Astrocyte of the spinal cord (primary cell): Measurements from ENCODE around the gene PBLD.

Source experiments
- DNase-seq: peaks from one replicate; pipeline ENCODE4 v3.0.0; 2011; ENCODE audit warnings: low read depth, low spot score
- H3K4me3 ChIP-seq: 2 replicates; pipeline ENCODE4 v1.5.1; 2011; ENCODE audit warnings: low read depth, mild to moderate bottlenecking, low read length, moderate library complexity
- CTCF ChIP-seq: IDR thresholded peaks from 2 replicates; pipeline ENCODE4 v1.5.1; 2012; ENCODE audit warnings: low read depth, mild to moderate bottlenecking, low read length, inconsistent platforms
- in situ Hi-C: cut with HindIII; loops from 2 replicates; pipeline ENCODE4 v1.10.0; 2017; ENCODE audit warnings: low sequenced_read_pairs

The PBLD gene

GRCh38 chr10:68332259-68333057 is at the start of gene PBLD:
Gene PBLD, minus strand, starts transcription at chr10:68332928. Its CDS starts 26,084 bp downstream, at chr10:68306844.
- TF ChIP-seq CTCF, result peak; percentile 54
- DNase-seq, result peak; percentile 86
- in situ Hi-C loops, result no loop called here
- peak within 1 kb of the TSS; percentile 94 for H3K4me3 ChIP-seq

GRCh38 chr10:68371604-68372003 is 38.9 kb upstream of the PBLD start:
- no peak for TF ChIP-seq CTCF
- DNase-seq, result no peak
- no peak overlapping the region for H3K4me3 ChIP-seq
- in situ Hi-C loops, result no loop called here

- no peak for TF ChIP-seq CTCF
- in situ Hi-C loops, result no loop called here
- no peak overlapping the region for H3K4me3 ChIP-seq
- no peak for DNase-seq
These were observed 34.4 kb upstream of the PBLD start for GRCh38 chr10:68367121-68367520.

GRCh38 chr10:68366600-68366999 is 33.9 kb upstream of the PBLD start:
- no peak overlapping the region for H3K4me3 ChIP-seq
- no peak for TF ChIP-seq CTCF
- in situ Hi-C loops, result no loop called here
- no peak for DNase-seq

- no peak overlapping the region for H3K4me3 ChIP-seq
- in situ Hi-C loops, result no loop called here
- no peak for TF ChIP-seq CTCF
- DNase-seq, result no peak
These were observed 32.9 kb upstream of the PBLD start for GRCh38 chr10:68365611-68366010.

GRCh38 chr10:68364101-68364886 is 31.6 kb upstream of the PBLD start:
- in situ Hi-C loops, result no loop called here
- TF ChIP-seq CTCF, result no peak
- H3K4me3 ChIP-seq, result no peak overlapping the region
- no peak for DNase-seq
